H9 (cell line): Measurements from ENCODE around the gene TENM4. TPM values are rescaled to one million over a fixed set of nuclear protein-coding genes. Genes with fewer than 3 reads are reported as not detected.

Source experiments
- DNase-seq: peaks from one replicate; pipeline ENCODE4 v3.0.0-alpha.2; 2017
- H2AFZ ChIP-seq: one replicate; pipeline ENCODE4 v1.6.1; 2013; ENCODE audit warnings: mild to moderate bottlenecking, low read length, control low read depth, moderate library complexity
- H2AK5ac ChIP-seq: 2 replicates; pipeline ENCODE4 v1.6.1; 2013; ENCODE audit warnings: low read length, control low read depth, mixed read lengths; ENCODE audit not compliant: insufficient read length
- H2BK120ac ChIP-seq: one replicate; pipeline ENCODE4 v1.6.1; 2013; ENCODE audit warnings: low read depth, mild to moderate bottlenecking, low read length, control low read depth, inconsistent platforms; ENCODE audit not compliant: poor library complexity, severe bottlenecking
- H2BK12ac ChIP-seq: 2 replicates; pipeline ENCODE4 v1.6.1; 2013; ENCODE audit warnings: low read length, control low read depth, mixed read lengths, low read depth; ENCODE audit not compliant: insufficient read length
- H2BK15ac ChIP-seq: 2 replicates; pipeline ENCODE4 v1.6.1; 2013; ENCODE audit warnings: low read depth, low read length, control low read depth
- H2BK20ac ChIP-seq: one replicate; pipeline ENCODE4 v1.6.1; 2013; ENCODE audit warnings: low read depth, mild to moderate bottlenecking, low read length, control low read depth, inconsistent platforms; ENCODE audit not compliant: poor library complexity, severe bottlenecking
- H2BK5ac ChIP-seq: 2 replicates; pipeline ENCODE4 v1.6.1; 2013; ENCODE audit warnings: low read length, control low read depth, mixed read lengths; ENCODE audit not compliant: insufficient read length
- H3K14ac ChIP-seq: 2 replicates; pipeline ENCODE4 v1.6.1; 2013; ENCODE audit warnings: low read length, control low read depth; ENCODE audit not compliant: insufficient read depth
- H3K18ac ChIP-seq: 2 replicates; pipeline ENCODE4 v1.6.1; 2013; ENCODE audit warnings: low read depth, mild to moderate bottlenecking, mixed read lengths, low read length, control low read depth; ENCODE audit not compliant: insufficient read length
- H3K23ac ChIP-seq: 2 replicates; pipeline ENCODE4 v1.6.1; 2013; ENCODE audit warnings: low read length, control low read depth, mixed read lengths, low read depth; ENCODE audit not compliant: insufficient read length
- H3K23me2 ChIP-seq: 2 replicates; pipeline ENCODE4 v1.6.1; 2013; ENCODE audit warnings: low read depth, mild to moderate bottlenecking, mixed read lengths, low read length, control low read depth; ENCODE audit not compliant: insufficient read length, poor library complexity, severe bottlenecking
- H3K27ac ChIP-seq: 2 replicates; pipeline ENCODE4 v1.5.1; 2013; ENCODE audit warnings: low read length, control low read depth, mixed read lengths, low read depth; ENCODE audit not compliant: insufficient read length
- H3K27me3 ChIP-seq: 2 replicates; pipeline ENCODE4 v1.6.1; 2013; ENCODE audit warnings: low read length, control low read depth, inconsistent platforms; ENCODE audit not compliant: insufficient read depth
- H3K4ac ChIP-seq: 2 replicates; pipeline ENCODE4 v1.6.1; 2013; ENCODE audit warnings: low read depth, mild to moderate bottlenecking, control low read depth, inconsistent platforms, low read length, moderate library complexity
- H3K4me1 ChIP-seq: 2 replicates; pipeline ENCODE4 v1.6.1; 2013; ENCODE audit warnings: low read length, control low read depth, inconsistent platforms; ENCODE audit not compliant: insufficient read depth
- H3K4me2 ChIP-seq: 2 replicates; pipeline ENCODE4 v1.6.1; 2013; ENCODE audit warnings: low read length, control low read depth, mixed read lengths; ENCODE audit not compliant: insufficient read length, insufficient read depth
- H3K56ac ChIP-seq: 2 replicates; pipeline ENCODE4 v1.6.1; 2013; ENCODE audit warnings: low read depth, mild to moderate bottlenecking, mixed read lengths, low read length, control low read depth; ENCODE audit not compliant: insufficient read length
- H3K79me1 ChIP-seq: 2 replicates; pipeline ENCODE4 v1.6.1; 2013; ENCODE audit warnings: low read depth, mild to moderate bottlenecking, moderate library complexity, low read length, control low read depth, inconsistent platforms; ENCODE audit not compliant: insufficient read depth, poor library complexity, severe bottlenecking
- H3K79me2 ChIP-seq: 2 replicates; pipeline ENCODE4 v1.6.1; 2013; ENCODE audit warnings: low read length, control low read depth, inconsistent platforms; ENCODE audit not compliant: insufficient read depth
- H3K9ac ChIP-seq: 2 replicates; pipeline ENCODE4 v1.6.1; 2013; ENCODE audit warnings: low read length, control low read depth, mixed read lengths; ENCODE audit not compliant: insufficient read length; ENCODE audit errors: extremely low read depth
- H3K9me3 ChIP-seq: one replicate; pipeline ENCODE4 v1.6.1; 2013; ENCODE audit warnings: low read depth, low read length, inconsistent platforms; ENCODE audit not compliant: control insufficient read depth
- H3T11ph ChIP-seq: one replicate; pipeline ENCODE4 v1.6.1; 2013; ENCODE audit warnings: mild to moderate bottlenecking, low read length, control low read depth, inconsistent platforms
- H4K20me1 ChIP-seq: one replicate; pipeline ENCODE4 v1.6.1; 2013; ENCODE audit not compliant: control insufficient read depth, insufficient read length, insufficient read depth
- H4K5ac ChIP-seq: 2 replicates; pipeline ENCODE4 v1.6.1; 2013; ENCODE audit warnings: low read depth, mild to moderate bottlenecking, mixed read lengths, low read length, control low read depth; ENCODE audit not compliant: insufficient read length
- H4K8ac ChIP-seq: replicated peaks from 2 replicates; pipeline ENCODE4 v1.6.1; 2013; ENCODE audit warnings: low read length, control low read depth, mixed read lengths, low read depth; ENCODE audit not compliant: insufficient read length
- H4K91ac ChIP-seq: 2 replicates; pipeline ENCODE4 v1.6.1; 2013; ENCODE audit warnings: low read depth, mild to moderate bottlenecking, moderate library complexity, mixed read lengths, low read length, control low read depth; ENCODE audit not compliant: insufficient read length
- H3K27ac Mint-ChIP-seq, 3 experiments: 2 replicates in 2 of 3; 3 replicates in 1 of 3; pipeline ENCODE4 v1.8.0; 2020 to 2021; ENCODE audit warnings: mixed read lengths in 3 of 3, mild to moderate bottlenecking in 1 of 3, moderate library complexity in 1 of 3
- H3K27me3 Mint-ChIP-seq: 2 replicates; pipeline ENCODE4 v1.8.0; 2021; ENCODE audit warnings: low read depth, mild to moderate bottlenecking, moderate library complexity, mixed read lengths
- H3K36me3 Mint-ChIP-seq, 3 experiments: 2 replicates in 2 of 3; 3 replicates in 1 of 3; pipeline ENCODE4 v1.8.0; 2020 to 2021; ENCODE audit warnings: low read depth in 3 of 3, mixed read lengths in 3 of 3; ENCODE audit not compliant: insufficient read depth in 1 of 3
- H3K4me1 Mint-ChIP-seq, 2 experiments: 2 replicates each; pipeline ENCODE4 v1.8.0; 2020; ENCODE audit warnings: mixed read lengths in 2 of 2
- H3K4me3 Mint-ChIP-seq, 2 experiments: 2 replicates in 1 of 2; 3 replicates in 1 of 2; pipeline ENCODE4 v1.8.0; 2020 to 2021; ENCODE audit warnings: mild to moderate bottlenecking in 2 of 2, mixed read lengths in 2 of 2, moderate library complexity in 1 of 2
- H3K9me3 Mint-ChIP-seq, 2 experiments: 2 replicates in 1 of 2; 3 replicates in 1 of 2; pipeline ENCODE4 v1.8.0; 2020; ENCODE audit warnings: mild to moderate bottlenecking in 2 of 2, mixed read lengths in 2 of 2, moderate library complexity in 1 of 2
- CTCF ChIP-seq: fragments of 200-600 bp; sonication (generic); conservative IDR thresholded peaks from 3 replicates; pipeline ENCODE4 v1.8.0; 2021; ENCODE audit warnings: antibody characterized with exemption, mild to moderate bottlenecking
- WGBS: extraction: QIAGEN DNeasy Blood & Tissue Kit; methylation state at CpG from one replicate; pipeline ENCODE4 v1.1.7; 2013; ENCODE audit warnings: missing lambda C conversion rate, low lambda C conversion rate, mixed read lengths; ENCODE audit not compliant: insufficient read length; ENCODE audit errors: extremely low coverage; 5-methylcytosine and 5-hydroxymethylcytosine counted together
- total RNA-seq: library from RNA; stranded (reverse); gene quantifications from 2 replicates; pipeline ENCODE4 v1.2.1, GENCODE V29; 2021

Gene TENM4
- total RNA-seq, 1 experiment from 2014 or later: 4.6 TPM

GRCh38 chr11:79406376-79406775 lies 34.5 kb downstream of the TENM4 start:
- H2BK20ac ChIP-seq: no peak overlapping the region
- WGBS: no CpG with 5 or more reads among the region's 5 CpGs
- no peaks in the 10 kb centered on the region for H3K9me3 ChIP-seq
- H3K4ac ChIP-seq: no peak overlapping the region
- no peaks in the 10 kb centered on the region for H3K79me1 ChIP-seq
- no peak overlapping the region for H4K8ac ChIP-seq
- no peaks in the 10 kb centered on the region for H4K20me1 ChIP-seq
- no peaks in the 10 kb centered on the region for H3K4me1 ChIP-seq
- Mint-ChIP-seq H3K9me3 (no peaks in the 10 kb centered on the region), H3K4me3 (no peak overlapping the region), H3K27me3 (no peaks in the 10 kb centered on the region), H3K27ac (no peak overlapping the region), H3K4me1 (peaks cover 0 to 10% of the 10 kb centered on the region in 2 experiments; a peak in 2 of 4 replicates), H3K36me3 (no peaks in the 10 kb centered on the region)
- H2AK5ac ChIP-seq: no peak overlapping the region
- no peak overlapping the region for H3K56ac ChIP-seq
- H3K14ac ChIP-seq: no peak overlapping the region
- H3K4me2 ChIP-seq: no peak overlapping the region
- H2BK5ac ChIP-seq: no peak overlapping the region
- no peak for DNase-seq
- H3K27ac ChIP-seq: no peak overlapping the region
- H3K18ac ChIP-seq: no peak overlapping the region
- no peak for TF ChIP-seq CTCF
- H3K9ac ChIP-seq: no peak overlapping the region
- H3K27me3 ChIP-seq: no peaks in the 10 kb centered on the region
- no peak overlapping the region for H2AFZ ChIP-seq
- no peak overlapping the region for H2BK120ac ChIP-seq
- no peak overlapping the region for H3T11ph ChIP-seq
- no peak overlapping the region for H2BK12ac ChIP-seq
- no peak overlapping the region for H3K23ac ChIP-seq
- no peak overlapping the region for H4K5ac ChIP-seq
- no peaks in the 10 kb centered on the region for H3K23me2 ChIP-seq
- H4K91ac ChIP-seq: no peak overlapping the region
- no peak overlapping the region for H2BK15ac ChIP-seq
- H3K79me2 ChIP-seq: no peaks in the 10 kb centered on the region
